IPS-NIHi11 (cell line): ENCODE measurements around the gene NHSL2.
A peak's percentile ranks its signal among the peaks of the same experiment; 100 is the strongest.

Source experiments
- DNase-seq: peaks from one replicate; pipeline ENCODE4 v3.0.0; 2012; ENCODE audit warnings: mixed read lengths, low spot score

NHSL2 gene

DNA sequence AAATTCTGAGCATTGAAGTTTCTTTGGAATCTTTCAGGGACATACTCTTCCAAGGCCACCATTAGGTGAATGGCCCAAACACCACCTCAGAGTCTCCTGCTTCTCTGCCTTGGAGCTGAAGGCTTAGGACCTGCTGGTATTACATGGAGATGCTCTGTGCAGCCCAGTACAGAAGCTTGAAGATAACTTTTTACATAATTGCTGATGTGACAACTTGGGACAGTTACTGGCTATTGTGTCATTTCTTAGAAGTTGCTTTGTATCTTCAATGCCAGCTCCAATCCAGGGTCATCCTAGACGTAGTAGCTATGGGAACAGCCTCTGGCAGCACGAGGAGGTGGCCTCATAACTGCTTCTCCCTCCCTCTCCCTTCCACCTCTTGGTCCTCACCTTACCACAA is 160.6 kb downstream of the NHSL2 start:
- no peak for DNase-seq

GRCh38 chrX:72073633-72074032 is 163.0 kb downstream of the NHSL2 start:
- DNase-seq = no peak

DNA sequence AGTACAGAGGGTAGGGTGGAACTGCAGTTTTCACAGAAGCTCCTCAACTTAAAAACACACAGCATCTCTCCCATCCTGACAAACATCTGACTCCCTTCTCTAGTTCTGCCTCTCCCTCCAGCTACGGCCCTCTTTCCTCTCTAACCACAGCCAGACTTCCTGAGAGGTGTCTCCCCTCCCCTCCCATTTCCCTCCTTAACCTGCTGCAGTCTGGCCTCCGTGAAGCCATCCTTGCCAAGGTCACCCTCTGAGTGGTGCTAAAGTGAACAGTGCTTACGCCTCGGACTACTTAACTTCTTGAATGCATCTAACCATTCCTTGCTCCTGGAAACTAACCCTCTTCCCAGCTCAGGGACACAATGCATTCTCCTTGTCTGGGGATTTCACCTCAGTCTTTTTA is 167.8 kb downstream of the NHSL2 start:
- no peak for DNase-seq

DNA sequence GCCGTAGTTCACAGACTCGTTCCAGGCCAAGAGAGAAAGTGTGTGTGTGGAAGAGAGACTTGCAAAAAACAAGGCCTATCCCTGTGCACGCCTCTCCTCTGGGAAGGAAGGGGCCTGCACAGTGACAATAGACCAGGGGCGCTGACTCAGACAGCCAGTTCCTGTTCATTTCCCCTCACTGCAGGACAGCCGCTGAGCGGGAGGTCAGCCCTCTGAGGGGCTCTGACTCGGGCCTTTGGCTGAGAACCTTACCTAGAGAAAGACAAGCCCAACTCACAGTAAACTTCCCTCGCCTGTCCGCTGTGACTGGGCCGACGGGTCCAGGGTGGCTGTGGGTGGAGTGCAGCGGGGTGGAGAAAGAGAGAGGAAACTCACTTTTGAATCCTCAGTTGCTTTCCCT is 169.0 kb downstream of the NHSL2 start:
- DNase-seq = no peak

DNA sequence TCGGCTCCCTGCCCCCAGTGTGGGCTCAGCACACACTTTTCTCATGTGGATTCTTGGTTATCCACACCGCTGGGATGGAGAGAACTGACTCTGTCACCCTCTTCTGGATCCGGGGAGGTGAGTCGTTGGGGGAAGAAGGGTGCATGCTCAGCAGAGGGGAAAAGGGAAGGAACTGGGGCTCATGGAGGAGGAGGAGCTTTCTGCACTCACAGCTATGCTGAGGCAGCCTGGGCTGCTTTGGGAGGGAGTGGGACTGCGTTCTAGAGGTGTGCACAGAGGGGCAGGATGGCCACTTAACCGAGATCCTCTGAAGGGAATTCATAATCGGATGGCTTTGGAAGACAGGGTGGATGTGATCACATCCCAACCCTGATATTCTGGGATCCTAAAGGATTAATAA is 169.5 kb downstream of the NHSL2 start:
- no peak for DNase-seq

- no peak for DNase-seq
These were observed 170.2 kb downstream of the NHSL2 start for GRCh38 chrX:72080800-72081199.

DNA sequence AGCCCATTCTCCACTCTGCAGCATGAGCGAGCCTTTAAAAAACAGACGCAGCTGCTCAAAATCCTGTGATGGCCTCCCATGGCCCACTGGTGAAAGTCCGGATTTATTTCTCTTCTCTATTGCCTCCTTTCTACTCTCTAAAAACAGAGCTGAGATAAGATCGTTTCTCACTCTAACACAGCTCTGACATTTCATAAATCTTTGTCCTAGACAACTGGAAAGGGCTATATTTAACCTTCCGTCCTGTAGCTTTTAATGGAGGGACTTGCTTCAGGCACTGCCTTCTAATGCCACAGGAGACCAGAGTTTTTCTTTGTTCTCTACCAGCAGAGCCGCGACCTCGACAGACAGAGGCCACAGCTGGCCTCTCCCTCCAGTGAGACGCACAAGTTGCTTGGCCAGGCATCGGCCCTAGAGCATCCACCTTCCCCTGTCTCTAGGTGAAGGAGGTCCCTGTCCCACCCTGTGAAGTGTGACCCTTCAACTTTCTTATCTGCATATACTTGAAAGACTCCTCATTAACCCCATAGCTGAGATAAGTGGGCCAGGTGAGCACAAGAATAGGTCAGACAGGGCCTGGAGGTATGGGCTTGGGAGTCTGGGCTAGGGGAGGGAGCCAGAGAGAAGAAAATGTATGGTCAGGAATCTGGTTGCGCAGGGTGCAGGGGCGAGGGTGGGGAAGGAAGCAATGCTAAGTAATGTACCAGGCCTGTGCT is 171.1 kb downstream of the NHSL2 start:
- DNase-seq = no peak

GRCh38 chrX:72083291-72083690 is 172.6 kb downstream of the NHSL2 start:
- DNase-seq = no peak

DNA sequence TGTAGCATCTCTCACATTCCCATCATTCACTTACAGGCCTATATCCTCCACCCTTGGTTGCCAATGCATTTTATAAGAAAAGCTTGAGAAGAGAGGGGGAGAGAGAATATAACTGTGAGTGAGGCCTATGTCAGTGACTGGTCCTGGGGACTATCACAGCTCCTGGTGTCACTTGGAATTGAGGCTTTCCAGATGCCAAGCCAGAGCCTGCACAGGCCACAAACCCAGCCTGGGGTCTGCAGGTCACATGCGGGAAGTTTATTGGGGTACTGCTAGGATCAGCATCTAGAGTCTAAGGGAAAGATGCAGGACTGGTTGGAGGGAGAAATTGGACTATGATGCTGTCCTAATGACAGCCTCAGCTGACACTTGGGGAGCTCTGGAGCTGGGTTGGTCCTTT is 173.5 kb downstream of the NHSL2 start:
- DNase-seq = no peak

GRCh38 chrX:72086995-72087394 is 176.3 kb downstream of the NHSL2 start:
- DNase-seq = no peak

- no peak for DNase-seq
These were observed 178.1 kb downstream of the NHSL2 start for GRCh38 chrX:72088761-72089160.

GRCh38 chrX:72089254-72089653 is 178.6 kb downstream of the NHSL2 start:
- no peak for DNase-seq

DNA sequence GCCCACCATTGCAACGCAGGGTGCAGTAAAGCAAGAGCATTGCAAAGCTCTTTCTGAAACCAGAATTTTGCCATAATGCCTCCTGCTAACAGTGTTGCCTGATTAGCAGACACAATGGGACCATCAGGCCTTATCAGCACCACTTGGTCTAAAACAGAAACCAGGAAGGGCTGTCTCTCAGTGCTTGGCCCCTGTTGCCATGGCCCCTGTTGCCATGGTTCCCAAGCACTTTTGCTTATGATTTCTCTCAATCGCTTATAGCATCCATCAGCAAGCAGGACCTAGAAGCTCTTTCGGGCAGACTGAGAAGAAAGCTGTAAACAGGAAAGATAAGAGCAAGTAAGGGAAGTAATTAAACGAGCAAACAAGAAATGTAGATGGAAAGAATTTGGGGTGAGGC is 184.2 kb downstream of the NHSL2 start:
- peak; percentile 37 for DNase-seq

GRCh38 chrX:72095370-72095769 is 184.7 kb downstream of the NHSL2 start:
- no peak for DNase-seq

GRCh38 chrX:72097098-72097497 is 186.5 kb downstream of the NHSL2 start:
- no peak for DNase-seq

DNA sequence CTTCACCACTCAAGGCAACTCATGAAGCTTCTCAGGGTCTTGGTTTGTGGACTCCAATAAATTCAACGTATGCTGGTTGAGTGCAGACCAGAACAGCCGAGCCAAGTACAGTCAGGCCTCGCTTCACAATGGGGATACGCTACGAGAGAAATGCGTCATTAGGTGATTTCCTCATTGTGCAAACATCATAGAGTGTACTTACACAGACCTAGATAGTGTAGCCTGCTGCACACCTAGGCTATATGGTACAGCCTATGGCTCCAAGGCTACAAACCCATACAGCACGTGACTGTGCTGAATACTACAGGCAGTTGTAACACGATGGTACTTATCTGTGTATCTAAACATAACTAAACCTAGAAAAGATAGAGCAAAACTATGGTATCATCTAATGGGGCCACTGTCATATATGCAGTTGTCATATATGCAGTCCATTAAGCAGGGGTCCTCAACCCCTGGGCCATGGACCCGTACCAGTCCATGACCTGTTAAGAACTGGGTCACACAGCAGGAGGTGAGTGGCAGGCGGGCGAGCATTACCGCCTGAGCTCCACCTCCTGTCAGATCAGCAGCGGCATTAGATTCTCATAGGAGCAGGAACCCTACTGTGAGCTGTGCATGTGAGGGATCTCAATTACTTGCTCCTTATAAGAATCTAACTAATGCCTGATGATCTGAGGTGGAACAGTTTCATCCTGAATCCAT is 189.6 kb downstream of the NHSL2 start:
- DNase-seq = no peak

- no peak for DNase-seq
These were observed 190.2 kb downstream of the NHSL2 start for GRCh38 chrX:72100824-72101351.

DNA sequence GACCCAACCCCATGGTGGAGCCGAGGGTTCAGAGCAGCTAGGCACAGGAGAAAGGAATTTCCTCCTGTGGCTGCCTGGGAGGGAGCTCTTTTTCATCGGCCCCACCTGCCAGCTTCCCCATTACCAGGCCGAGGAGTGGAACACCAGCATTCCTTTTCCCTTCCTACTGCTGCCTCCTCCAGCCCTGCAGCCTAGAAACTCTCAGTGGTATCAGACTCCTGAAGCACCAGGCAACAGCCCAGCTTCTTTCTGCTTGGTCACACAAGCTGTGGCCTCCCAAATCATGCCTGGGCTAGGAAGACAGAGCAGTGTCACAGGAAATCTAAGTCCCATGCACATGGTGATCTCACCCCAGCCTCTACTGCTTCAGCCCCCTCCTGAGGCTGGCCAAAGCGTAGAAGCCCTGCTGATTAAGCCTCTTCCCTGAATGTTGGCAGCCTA is 191.0 kb downstream of the NHSL2 start:
- no peak for DNase-seq

- no peak for DNase-seq
These were observed 191.5 kb downstream of the NHSL2 start for GRCh38 chrX:72102126-72102525.

DNA sequence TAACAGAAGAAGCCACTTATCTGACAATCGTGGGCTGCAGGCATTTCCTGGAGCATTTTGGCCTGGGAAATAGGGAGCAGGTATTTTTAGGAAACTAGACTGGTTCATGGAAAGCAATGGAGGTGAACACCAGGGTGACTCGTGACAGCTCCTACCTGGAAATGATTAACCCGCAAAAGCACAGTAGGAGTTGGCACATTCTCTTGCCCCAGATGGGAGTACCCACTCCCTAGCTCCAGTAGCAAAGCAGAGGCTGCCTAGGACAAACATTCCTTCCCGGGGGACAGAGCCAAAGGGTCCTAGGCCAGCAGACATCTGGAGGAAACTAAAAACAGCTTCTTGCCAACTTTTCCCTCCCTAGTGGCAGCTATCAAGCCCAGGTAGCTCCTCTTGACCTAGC is 192.1 kb downstream of the NHSL2 start:
- DNase-seq = no peak

DNA sequence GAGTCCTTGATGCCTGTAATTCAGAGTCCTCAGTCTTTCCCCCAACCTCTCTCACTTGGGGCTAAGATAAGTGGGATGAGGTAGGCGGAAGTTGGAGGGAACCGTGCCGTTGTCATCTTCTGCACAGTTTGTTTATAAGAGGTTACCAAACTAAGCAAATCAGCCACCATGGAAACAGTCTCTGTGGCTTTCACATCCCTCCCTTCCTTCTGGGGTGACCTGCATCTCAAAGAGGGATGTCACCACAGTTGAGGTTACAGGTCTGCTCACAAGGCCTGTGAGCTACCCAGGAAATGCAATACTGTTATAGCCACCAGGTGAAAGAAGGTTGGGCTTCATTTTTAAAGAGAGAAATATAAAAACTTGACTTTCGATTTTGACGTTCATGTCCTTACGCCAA is 194.8 kb downstream of the NHSL2 start:
- DNase-seq = no peak

DNA sequence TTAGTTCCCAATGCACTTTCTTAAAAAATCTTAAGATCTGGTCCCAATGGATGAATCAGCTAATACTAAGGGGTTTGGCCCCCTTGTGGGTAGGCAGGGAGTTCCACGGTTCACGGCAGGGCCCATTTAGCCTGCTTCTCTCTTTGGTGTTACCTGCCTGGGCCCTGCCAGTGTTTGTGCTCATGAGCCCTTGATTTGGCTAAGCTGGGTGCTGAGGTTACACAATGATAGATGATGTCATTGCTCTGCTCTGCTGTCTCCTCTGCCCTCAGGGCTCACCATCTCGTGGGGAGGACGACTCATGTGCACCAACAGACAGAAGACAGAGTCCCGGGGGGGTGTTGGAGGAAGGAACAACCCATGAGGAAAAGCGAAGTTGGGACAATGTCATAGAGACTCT is 196.7 kb downstream of the NHSL2 start:
- DNase-seq = no peak

- DNase-seq = no peak
These were observed 197.4 kb downstream of the NHSL2 start for GRCh38 chrX:72107841-72108595.
